ENCODE measurements around the gene PIKFYVE.

Gene PIKFYVE

DNA sequence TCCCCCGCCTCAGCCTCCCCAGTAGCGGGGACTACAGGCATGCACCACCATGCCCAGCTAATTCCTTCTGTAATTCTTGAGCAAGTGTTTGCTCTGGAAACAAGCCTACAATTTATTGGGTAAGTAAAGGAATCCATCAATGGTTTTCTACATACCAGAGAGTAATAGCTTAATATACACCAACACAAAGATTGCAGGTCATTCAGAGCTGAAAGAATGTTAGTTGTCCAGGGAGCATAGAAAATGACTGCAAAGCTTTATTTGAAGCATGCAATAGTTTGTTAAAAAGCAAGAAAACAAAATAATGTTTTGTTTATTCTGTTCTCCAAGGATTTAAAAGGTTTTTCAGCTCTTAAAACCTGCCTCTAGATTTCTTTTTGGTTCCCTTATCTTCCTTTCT lies 16.8 kb upstream of the PIKFYVE start:
- TF ChIP-seq, protein P1, sequence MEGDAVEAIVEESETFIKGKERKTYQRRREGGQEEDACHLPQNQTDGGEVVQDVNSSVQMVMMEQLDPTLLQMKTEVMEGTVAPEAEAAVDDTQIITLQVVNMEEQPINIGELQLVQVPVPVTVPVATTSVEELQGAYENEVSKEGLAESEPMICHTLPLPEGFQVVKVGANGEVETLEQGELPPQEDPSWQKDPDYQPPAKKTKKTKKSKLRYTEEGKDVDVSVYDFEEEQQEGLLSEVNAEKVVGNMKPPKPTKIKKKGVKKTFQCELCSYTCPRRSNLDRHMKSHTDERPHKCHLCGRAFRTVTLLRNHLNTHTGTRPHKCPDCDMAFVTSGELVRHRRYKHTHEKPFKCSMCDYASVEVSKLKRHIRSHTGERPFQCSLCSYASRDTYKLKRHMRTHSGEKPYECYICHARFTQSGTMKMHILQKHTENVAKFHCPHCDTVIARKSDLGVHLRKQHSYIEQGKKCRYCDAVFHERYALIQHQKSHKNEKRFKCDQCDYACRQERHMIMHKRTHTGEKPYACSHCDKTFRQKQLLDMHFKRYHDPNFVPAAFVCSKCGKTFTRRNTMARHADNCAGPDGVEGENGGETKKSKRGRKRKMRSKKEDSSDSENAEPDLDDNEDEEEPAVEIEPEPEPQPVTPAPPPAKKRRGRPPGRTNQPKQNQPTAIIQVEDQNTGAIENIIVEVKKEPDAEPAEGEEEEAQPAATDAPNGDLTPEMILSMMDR (IDR thresholded peaks at IDR 0.05; ENCODE audit: borderline replicate concordance, control extremely low read depth, extremely low read depth, insufficient read depth, missing control alignments), result no peak
- in situ Hi-C loops (cut with MboI; ENCODE audit: low sequenced_read_pairs, unreplicated experiment), result no loop called here
- no peak for DNase-seq (ENCODE audit: low spot score)

DNA sequence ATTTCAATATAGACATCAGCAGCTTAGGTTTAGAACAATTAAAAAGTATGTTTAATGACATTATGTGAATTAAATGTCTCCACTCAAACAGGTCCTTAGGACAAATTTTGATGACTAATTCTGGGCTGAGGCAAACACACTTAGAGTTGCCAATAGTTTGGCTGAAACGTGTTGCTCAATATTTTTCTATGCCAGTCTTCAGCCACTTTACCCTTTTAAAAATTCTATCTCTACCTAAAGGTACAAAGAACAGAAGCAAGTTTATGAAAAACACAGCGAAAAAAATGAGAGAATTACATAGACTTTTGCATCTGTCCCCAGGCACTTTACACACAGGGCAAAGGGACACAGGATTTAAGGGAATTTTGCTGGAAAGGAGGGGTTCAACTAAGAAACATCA lies 15.7 kb upstream of the PIKFYVE start:
- DNase-seq (ENCODE audit: low spot score), result no peak
- in situ Hi-C loops (cut with MboI; ENCODE audit: low sequenced_read_pairs, unreplicated experiment), result no loop called here

DNA sequence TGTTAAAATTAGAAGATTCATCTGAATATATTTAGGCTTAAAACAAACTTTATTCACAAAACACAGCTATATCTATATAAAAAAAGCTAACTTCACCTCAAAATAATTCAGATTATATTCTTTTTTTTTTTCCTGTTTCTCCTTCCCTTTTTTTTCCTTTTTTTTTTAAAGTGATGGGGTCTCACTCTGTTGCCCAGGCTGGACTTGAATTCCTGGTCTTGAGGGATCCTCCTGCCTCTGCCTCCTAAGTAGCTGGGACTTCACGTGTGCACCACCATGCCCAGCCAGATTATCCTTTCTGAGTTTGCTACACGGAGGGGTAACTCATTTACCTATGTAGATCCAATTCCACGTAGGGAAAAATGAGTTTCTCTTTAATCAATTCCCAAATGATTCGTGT lies 15.0 kb upstream of the PIKFYVE start:
- TF ChIP-seq, protein P1 (IDR thresholded peaks at IDR 0.05; ENCODE audit: borderline replicate concordance, control extremely low read depth, extremely low read depth, insufficient read depth, missing control alignments), result no peak
- no peak for DNase-seq (ENCODE audit: low spot score)
- in situ Hi-C loops (cut with MboI; ENCODE audit: low sequenced_read_pairs, unreplicated experiment), result no loop called here

More for the DNA sequence above, 15.7 kb upstream of the PIKFYVE start:
- TF ChIP-seq, protein P1 (IDR thresholded peaks at IDR 0.05; ENCODE audit: borderline replicate concordance, control extremely low read depth, extremely low read depth, insufficient read depth, missing control alignments), result no peak

DNA sequence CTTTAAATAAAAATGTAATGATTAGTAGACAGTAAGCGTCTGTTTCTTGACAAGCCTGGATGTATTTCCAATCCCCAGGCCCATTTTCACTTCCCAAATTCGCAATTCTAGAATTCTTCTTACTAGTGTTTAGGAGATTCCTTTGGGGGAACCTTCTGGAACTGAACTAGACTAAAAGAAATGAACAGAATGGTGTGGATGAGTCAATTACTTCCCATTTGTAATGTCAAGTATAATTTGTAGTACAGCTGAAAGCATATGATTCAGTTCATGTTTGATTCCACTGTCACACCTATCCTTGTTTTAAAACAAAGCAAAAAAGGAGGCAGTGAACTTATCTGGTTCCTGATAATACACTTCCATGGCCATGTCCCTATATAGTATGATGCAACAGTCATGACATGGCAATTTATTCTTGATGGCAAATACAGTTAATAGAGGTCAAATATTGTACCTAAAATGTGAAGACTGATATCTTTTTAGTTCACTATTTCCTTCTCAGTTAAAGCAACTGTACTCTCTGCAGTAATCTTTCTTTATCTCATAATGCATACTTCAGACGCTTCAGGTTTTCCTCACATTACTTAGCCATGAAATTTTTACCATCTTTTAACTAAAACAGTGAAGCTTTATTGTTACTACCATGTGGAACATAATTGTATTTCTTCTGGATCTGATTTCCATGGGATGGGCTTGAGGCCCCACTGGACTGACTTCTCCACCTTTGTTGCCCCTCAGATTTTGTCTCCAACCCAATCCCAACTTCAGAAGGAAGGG lies 13.2 kb upstream of the PIKFYVE start:
- TF ChIP-seq, protein P1 (IDR thresholded peaks at IDR 0.05; ENCODE audit: borderline replicate concordance, control extremely low read depth, extremely low read depth, insufficient read depth, missing control alignments), result no peak
- in situ Hi-C loops (cut with MboI; ENCODE audit: low sequenced_read_pairs, unreplicated experiment), result no loop called here
- no peak for DNase-seq (ENCODE audit: low spot score)

DNA sequence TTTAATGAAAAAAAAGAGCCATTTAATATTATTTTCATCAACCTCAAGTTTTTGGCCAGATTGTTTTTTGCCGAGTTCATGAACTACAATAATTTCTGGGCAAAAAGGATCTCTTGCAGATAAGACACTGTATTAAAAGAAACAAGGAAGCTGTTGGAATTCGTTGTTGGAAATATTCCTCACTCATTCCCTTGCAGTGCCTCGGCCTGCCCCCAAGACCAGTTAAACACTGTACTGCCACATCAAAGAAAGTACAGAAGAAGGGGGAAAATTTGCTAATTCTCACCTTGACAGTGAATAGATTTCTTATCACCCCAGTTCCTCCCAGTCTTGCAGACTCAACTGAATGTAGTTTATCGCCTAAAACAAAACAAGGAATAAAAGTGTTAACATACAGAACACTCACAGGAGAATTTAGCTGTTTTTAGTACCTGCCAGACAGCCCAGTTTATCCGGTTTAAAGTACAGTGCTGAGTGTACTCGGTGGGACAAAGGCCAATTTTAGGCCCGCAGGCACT lies 12.4 kb upstream of the PIKFYVE start:
- TF ChIP-seq, protein P1 (IDR thresholded peaks at IDR 0.05; ENCODE audit: borderline replicate concordance, control extremely low read depth, extremely low read depth, insufficient read depth, missing control alignments), result no peak
- in situ Hi-C loops (cut with MboI; ENCODE audit: low sequenced_read_pairs, unreplicated experiment), result no loop called here

DNA sequence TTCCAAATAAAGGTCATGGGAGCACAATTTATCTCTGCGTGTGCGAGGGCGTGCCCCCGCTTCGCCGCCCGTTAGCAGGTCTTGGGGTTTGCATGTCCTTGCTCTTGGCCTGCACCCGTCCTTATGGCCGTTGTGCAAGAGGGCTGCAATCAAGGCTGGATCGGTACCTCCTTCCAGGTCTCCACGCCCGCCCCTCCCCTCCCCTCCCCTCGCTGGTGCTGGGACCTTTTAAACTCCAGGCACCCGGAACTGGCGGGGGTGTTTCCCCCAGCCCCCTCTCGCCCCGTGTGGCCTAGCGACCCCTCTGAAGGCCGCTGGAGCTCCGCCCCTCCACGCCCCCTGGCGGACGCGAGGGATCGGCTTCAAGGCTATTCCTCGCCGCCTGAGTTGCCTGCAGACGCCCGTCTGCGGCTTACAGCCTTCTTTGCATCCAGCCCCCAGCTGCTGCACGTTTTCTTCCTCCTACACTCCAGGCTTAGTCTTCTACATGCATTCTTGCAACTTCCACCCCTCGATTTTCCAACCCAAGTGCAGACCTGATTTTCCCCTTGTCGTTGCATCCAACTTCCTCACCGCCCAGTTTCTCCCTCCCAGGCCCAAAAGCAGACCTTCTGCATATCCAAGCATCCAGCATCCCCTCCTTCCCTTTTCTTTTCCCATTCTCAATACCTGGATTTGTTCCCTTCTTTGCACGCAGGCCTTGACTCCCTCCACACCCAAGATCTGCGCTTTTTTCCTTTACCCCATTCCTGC lies 11.8 kb upstream of the PIKFYVE start:
- DNase-seq (ENCODE audit: low spot score), result peak; percentile 91
- TF ChIP-seq, protein P1 (IDR thresholded peaks at IDR 0.05; ENCODE audit: borderline replicate concordance, control extremely low read depth, extremely low read depth, insufficient read depth, missing control alignments), result peak; percentile 81
- in situ Hi-C loops (cut with MboI; ENCODE audit: low sequenced_read_pairs, unreplicated experiment), result no loop called here

More for the DNA sequence above, 12.4 kb upstream of the PIKFYVE start:
- no peak for DNase-seq (ENCODE audit: low spot score)
